HFF-Myc (cell line): Measurements from ENCODE around the gene PROZ.

Experiments
- DNase-seq: peaks from one replicate; pipeline ENCODE4 v3.0.0-alpha.2; 2011; ENCODE audit warnings: low read depth; ENCODE audit errors: extremely low read depth
- H3K4me3 ChIP-seq: replicated peaks from 2 replicates; pipeline ENCODE4 v1.5.1; 2011; ENCODE audit warnings: low read depth, mild to moderate bottlenecking, control low read depth, low read length
- TF ChIP-seq, protein P1 (sequence below): IDR thresholded peaks from 2 replicates; pipeline ENCODE4 v1.5.1; 2012; ENCODE audit warnings: mild to moderate bottlenecking, low read depth, low read length, control low read depth; ENCODE audit errors: missing control alignments

Gene PROZ

DNA sequence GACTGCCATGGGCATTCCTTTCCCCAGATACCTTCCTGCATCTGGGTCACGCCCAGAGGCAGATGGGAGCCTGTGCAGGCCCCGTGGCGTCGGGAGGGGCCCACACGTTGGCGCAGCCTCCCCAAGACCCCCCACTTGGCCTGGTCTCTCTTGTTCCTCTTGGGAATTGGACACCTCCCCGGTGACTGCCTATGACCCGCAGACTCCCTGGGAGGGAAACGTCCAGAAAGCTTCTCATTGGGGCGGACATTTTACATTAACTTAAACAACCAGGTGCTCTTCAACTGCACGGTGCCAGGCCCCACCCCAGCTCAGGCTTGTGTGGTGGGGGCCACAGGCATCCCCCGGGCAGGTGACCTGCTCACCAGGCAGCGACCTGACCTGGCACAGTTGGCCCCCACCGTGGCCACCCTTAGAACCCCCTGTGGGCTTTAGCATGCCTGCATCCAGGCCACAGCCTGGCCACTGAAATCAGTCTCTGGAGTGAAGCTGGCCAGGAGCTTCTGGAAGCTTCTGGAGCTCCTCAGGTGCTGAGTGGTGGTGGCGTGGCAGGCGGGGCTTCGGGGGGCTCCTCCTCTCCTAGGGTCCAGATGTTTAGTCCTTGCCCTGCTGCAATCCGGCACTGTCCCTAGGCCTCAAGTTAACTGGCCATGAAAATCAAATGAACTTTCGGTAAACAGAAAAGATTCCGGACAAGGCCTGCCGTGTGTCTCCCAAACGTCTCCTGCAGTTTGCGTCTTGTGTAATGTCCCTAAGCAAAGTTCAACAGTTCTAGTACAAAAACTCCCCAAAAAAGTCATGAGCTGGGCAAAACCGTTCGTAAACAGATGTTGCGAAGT lies 8.5 kb upstream of the PROZ start:
- no peak for DNase-seq
- no peak overlapping the region for H3K4me3 ChIP-seq
- TF ChIP-seq, protein P1, sequence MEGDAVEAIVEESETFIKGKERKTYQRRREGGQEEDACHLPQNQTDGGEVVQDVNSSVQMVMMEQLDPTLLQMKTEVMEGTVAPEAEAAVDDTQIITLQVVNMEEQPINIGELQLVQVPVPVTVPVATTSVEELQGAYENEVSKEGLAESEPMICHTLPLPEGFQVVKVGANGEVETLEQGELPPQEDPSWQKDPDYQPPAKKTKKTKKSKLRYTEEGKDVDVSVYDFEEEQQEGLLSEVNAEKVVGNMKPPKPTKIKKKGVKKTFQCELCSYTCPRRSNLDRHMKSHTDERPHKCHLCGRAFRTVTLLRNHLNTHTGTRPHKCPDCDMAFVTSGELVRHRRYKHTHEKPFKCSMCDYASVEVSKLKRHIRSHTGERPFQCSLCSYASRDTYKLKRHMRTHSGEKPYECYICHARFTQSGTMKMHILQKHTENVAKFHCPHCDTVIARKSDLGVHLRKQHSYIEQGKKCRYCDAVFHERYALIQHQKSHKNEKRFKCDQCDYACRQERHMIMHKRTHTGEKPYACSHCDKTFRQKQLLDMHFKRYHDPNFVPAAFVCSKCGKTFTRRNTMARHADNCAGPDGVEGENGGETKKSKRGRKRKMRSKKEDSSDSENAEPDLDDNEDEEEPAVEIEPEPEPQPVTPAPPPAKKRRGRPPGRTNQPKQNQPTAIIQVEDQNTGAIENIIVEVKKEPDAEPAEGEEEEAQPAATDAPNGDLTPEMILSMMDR: no peak

DNA sequence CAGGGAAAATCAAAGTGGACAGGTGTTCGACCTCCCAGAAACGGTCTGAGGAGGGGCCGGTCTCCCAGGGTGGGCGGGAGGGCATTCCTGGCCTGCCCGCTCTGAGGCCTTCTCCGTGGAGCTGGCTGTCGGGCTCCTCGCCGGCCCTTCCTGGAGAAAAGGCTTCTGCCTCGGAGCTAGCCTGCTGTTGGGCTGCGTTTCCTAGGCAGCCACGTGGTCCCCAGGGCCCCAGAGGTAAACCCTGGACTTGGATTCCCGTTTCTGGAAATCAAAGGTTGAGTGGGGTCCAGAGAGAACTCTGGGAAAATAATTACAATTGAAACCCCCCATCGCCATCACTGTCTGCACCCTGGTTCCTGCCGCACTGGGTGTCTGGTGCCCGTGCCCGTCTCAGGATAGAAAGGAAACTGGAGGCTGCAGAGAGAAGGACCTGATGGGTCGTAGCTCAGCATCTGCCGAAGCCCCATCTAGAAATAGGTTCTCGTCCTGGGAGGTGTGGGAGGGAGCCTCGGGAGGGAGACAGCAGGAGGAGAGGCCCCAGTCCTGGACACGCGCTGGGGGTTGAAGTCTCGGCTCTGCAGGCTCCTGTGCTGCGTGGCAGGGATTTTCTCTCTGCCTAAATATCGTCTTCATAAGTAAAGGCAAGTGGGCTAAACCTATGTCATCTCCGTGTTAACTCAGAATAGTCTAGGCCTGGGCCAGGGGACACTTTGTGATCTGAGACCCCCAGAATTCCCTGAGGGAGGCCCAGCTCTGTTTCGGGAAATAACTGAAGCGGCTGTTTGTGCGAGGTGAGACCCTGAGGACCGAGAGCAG lies 7.7 kb upstream of the PROZ start:
- DNase-seq: no peak
- H3K4me3 ChIP-seq: no peak overlapping the region
- TF ChIP-seq, protein P1: no peak

DNA sequence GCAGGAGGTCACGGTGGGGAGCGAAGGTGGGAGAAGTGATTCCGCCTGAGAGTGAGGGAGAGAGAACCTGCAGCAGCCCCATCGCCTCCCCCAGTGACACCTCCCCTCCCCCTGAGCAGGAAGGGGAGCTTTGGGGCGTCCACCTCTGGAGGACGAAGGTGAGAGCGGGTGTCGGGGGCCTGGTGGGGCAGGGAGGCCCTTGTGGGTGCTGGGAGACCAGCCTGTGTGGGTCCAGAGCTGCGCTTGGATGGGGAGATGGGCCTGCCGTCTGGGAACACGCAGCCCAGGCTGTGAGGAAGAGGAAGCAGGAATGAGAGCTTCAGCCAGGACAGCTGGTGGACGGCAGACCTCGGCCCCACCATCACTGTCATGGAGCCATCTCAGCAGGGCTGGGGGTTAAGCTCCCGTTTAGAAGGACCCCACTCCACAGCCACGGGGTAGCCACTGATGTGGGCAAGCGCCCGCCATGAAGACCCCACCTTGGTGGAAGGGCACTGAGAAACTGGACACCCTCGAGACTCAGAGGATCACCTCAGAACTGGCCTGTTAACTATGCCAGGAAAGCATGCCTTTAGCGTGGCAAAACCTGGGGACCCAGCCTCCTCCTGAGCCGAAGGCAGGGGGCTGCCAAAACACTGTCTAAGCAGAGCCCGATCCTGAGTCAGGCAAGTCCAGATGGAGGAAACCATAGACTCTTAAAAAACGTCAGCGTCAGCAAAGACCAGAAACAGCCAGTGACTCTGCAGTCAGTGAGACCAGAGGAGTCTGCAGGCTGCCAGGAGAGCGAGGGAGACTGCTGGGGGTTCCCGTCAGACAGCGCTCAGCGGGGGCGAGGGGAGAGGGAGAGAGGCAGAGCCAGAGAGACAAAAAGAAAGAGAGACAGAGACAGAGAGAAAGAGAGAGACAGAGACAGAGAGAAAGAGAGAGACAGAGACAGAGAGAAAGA lies 6.4 kb upstream of the PROZ start:
- DNase-seq: no peak
- TF ChIP-seq, protein P1: no peak
- no peak overlapping the region for H3K4me3 ChIP-seq

DNA sequence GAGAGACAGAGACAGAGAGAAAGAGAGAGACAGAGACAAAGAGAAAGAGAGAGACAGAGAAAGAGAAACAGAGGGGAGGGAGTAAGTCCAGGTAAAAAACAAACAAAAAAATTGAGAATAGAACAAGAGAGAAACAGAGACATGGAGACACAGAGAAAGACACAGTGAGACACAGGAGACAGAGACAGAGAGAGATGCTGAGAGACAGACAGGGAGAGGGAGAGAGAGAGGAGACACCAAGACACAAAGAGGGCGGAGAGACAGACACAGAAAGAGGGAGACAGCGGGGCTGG lies 5.8 kb upstream of the PROZ start:
- TF ChIP-seq, protein P1: no peak
- no peak for DNase-seq
- H3K4me3 ChIP-seq: no peak overlapping the region

DNA sequence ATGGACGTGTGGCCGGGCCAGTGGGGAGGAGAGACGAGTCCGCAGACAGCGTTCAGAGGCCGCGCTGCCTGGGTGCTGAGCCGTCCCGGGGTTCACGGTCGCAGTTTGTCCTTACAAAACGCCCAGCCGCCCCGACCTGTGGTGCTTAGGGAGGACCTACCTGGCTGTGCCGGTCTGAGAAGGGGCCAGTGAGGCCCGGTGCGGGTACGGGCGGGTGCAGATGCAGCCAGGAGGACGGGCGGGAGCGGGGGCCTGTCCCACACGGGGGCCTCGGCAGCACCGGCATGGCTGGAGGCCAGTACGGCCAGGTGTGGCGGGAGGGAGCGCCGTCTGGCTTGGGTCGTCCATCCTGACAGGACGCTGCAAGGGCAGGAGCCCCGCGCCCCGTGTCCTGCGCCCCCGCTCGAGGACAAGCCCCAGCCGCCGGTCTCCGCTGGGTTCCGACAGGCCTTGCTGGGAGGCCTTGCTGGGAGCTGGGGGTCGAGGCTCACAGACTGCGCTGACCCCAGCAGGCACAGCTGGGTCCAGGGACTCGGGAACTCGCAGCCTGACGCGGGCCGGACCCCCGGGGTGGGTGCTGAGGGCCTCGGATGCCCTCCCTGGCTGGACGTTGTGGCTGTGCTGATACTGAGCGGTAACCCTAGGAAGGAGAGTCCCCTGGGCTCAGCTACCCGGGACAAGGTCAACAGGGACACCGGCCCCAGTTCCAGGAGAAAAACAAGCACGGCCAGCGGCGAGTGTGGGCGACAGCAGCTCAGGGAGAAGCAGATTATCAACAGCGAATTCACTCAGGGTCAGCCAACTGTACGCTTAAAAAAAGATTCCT lies 5.3 kb upstream of the PROZ start:
- H3K4me3 ChIP-seq: peak overlapping the region; percentile 32
- DNase-seq: no peak
- TF ChIP-seq, protein P1: no peak
